Testis (tissue), 3 donors: ENCODE results near the gene PRR33. TPM values are rescaled to one million over a fixed set of nuclear protein-coding genes. Genes with fewer than 3 reads are reported as not detected.

Source experiments
- DNase-seq: peaks from one replicate; pipeline ENCODE4 v3.0.0-alpha.2; 2019
- H3K27ac ChIP-seq, 2 donors: fragments of 200-600 bp; sonication (generic); one replicate each; pipeline ENCODE4 v1.5.1; 2019
- H3K27me3 ChIP-seq: fragments of 200-600 bp; sonication (generic); one replicate; pipeline ENCODE4 v1.5.1; 2019
- H3K36me3 ChIP-seq: fragments of 200-600 bp; sonication (generic); one replicate; pipeline ENCODE4 v1.5.1; 2017; ENCODE audit warnings: low read depth; ENCODE audit errors: missing control alignments
- H3K4me1 ChIP-seq: fragments of 200-600 bp; sonication (generic); one replicate; pipeline ENCODE4 v1.5.1; 2019
- H3K4me3 ChIP-seq, 2 donors: fragments of 200-600 bp; sonication (generic); one replicate each; pipeline ENCODE4 v1.5.1; 2017 to 2019
- H3K9me3 ChIP-seq: fragments of 200-600 bp; sonication (generic); one replicate; pipeline ENCODE4 v1.5.1; 2017
- CTCF ChIP-seq, 3 experiments: fragments of 450-650 bp in 2 of 3; fragments of 200-600 bp in 1 of 3; sonication (generic) in 1 of 3; IDR thresholded peaks; one replicate each; pipeline ENCODE4 v1.5.1; 2016 to 2019; ENCODE audit warnings: antibody characterized with exemption in 3 of 3, mild to moderate bottlenecking in 2 of 3, moderate library complexity in 1 of 3
- POLR2A ChIP-seq: fragments of 450-650 bp; IDR thresholded peaks from one replicate; pipeline ENCODE4 v1.6.1; 2017; ENCODE audit warnings: antibody characterized with exemption, mild to moderate bottlenecking, moderate library complexity
- WGBS, 2 donors: methylation state at CpG; one replicate each; pipeline ENCODE4 v1.1.5; 2018; 5-methylcytosine and 5-hydroxymethylcytosine counted together
- intact Hi-C: fragments of 100-400 bp; cut with DNase I; formaldehyde crosslinking; loops from one replicate; pipeline ENCODE4 v1.15.1; 2023; ENCODE audit warnings: low total_unique reads
- polyA plus RNA-seq: library from polyadenylated mRNA; stranded (reverse); fragments of 350-450 nt; fragmentation: Illumina TruSeq; extraction: RNeasy Lipid Tissue Mini Kit (QIAGEN cat#74804); gene quantifications from one replicate; pipeline ENCODE4 v1.2.3, GENCODE V29; 2014; ENCODE audit warnings: low read depth, low replicate concordance; ENCODE audit not compliant: insufficient read depth
- total RNA-seq, 2 donors: library from RNA; depleted of rRNA; stranded (reverse); fragments of >200 nt; gene quantifications; one replicate each; pipeline ENCODE4 v1.2.3, GENCODE V29; 2016

Gene PRR33
- total and polyA plus RNA-seq, 3 donors from 2014 or later, result 0.06 TPM; not detected in 2

GRCh38 chr11:1896923-1897322 lies 5.2 kb upstream of the PRR33 start:
- H3K9me3 ChIP-seq, result no peaks in the 10 kb centered on the region
- DNase-seq, result no peak
- intact Hi-C loops, result loop anchor here (5.0 kb wide), 1 partner anchor 45 kb away; no protein-coding TSS in a partner anchor
- peak overlapping the region in 1 of 2 donors; percentile 24 for H3K27ac ChIP-seq
- H3K4me3 ChIP-seq, result no peak overlapping the region
- H3K4me1 ChIP-seq, result no peaks in the 10 kb centered on the region
- 79 to 83% methylated on average over 12 of the region's 12 CpGs for WGBS, 2 donors
- H3K36me3 ChIP-seq, result no peaks in the 10 kb centered on the region
- H3K27me3 ChIP-seq, result no peaks in the 10 kb centered on the region
- no peak for TF ChIP-seq CTCF (IDR thresholded peaks at IDR 0.05)
- TF ChIP-seq POLR2A, result no peak

GRCh38 chr11:1896468-1896867 lies 4.8 kb upstream of the PRR33 start:
- no peaks in the 10 kb centered on the region for H3K4me1 ChIP-seq
- WGBS, 2 donors, result 69 to 79% methylated on average over 10 of the region's 10 CpGs
- H3K9me3 ChIP-seq, result no peaks in the 10 kb centered on the region
- TF ChIP-seq CTCF (IDR thresholded peaks at IDR 0.05), result no peak
- TF ChIP-seq POLR2A, result no peak
- no peak overlapping the region for H3K27ac ChIP-seq
- intact Hi-C loops, result loop anchor here (5.0 kb wide), 1 partner anchor 46 kb away; no protein-coding TSS in a partner anchor
- no peaks in the 10 kb centered on the region for H3K27me3 ChIP-seq
- no peaks in the 10 kb centered on the region for H3K36me3 ChIP-seq
- DNase-seq, result no peak
- H3K4me3 ChIP-seq, result no peak overlapping the region

- no peak for DNase-seq
Measured at GRCh38 chr11:1894759-1895158, 3.1 kb upstream of the PRR33 start.

GRCh38 chr11:1893581-1894359 lies 2.1 kb upstream of the PRR33 start:
- DNase-seq, result no peak
- intact Hi-C loops, result loop anchor here (1.0 kb wide), 1 partner anchor 23 kb away; no protein-coding TSS in a partner anchor
- no peaks in the 10 kb centered on the region for H3K4me1 ChIP-seq
- H3K27me3 ChIP-seq, result no peaks in the 10 kb centered on the region
- TF ChIP-seq POLR2A (no peak), CTCF (IDR thresholded peaks at IDR 0.05) (no peak)
- no peaks in the 10 kb centered on the region for H3K36me3 ChIP-seq
- no peaks in the 10 kb centered on the region for H3K9me3 ChIP-seq
- no peak overlapping the region for H3K27ac ChIP-seq
- no peak overlapping the region for H3K4me3 ChIP-seq
- WGBS, 2 donors, result 90 to 92% methylated on average over 4 to 5 of the region's 5 CpGs

More at GRCh38 chr11:1894759-1895158, 3.1 kb upstream of the PRR33 start:
- Histone ChIP-seq H3K27me3 (no peaks in the 10 kb centered on the region), H3K27ac (no peak overlapping the region), H3K4me3 (no peak overlapping the region), H3K36me3 (no peaks in the 10 kb centered on the region), H3K4me1 (no peaks in the 10 kb centered on the region), H3K9me3 (no peaks in the 10 kb centered on the region)
- TF ChIP-seq POLR2A, result no peak
- TF ChIP-seq CTCF (IDR thresholded peaks at IDR 0.05), result no peak
- 82 to 92% methylated on average over 11 of the region's 11 CpGs for WGBS, 2 donors
- intact Hi-C loops, result loop anchor here (5.0 kb wide), 1 partner anchor 48 kb away; no protein-coding TSS in a partner anchor
